NB4 (cell line): ENCODE results near the gene TEX54.
A peak's percentile ranks its signal among the peaks of the same experiment; 100 is the strongest.
"Not testable (repeated sequence)": the region's sequence is repeated elsewhere in the genome, so short reads cannot be mapped to it uniquely, and the experiment has no call there.

Experiments
- DNase-seq: peaks from one replicate; pipeline ENCODE4 v3.0.0; 2010; ENCODE audit warnings: low read depth
- H3K4me3 ChIP-seq: one replicate; pipeline ENCODE4 v1.5.1; 2011; ENCODE audit warnings: mild to moderate bottlenecking, low read depth, low read length, moderate library complexity
- MYC ChIP-seq: IDR thresholded peaks from 2 replicates; pipeline ENCODE4 v1.6.1; 2011; ENCODE audit warnings: low read depth, low read length
- POLR2A ChIP-seq: IDR thresholded peaks from 2 replicates; pipeline ENCODE4 v1.6.1; 2011; ENCODE audit warnings: mild to moderate bottlenecking; ENCODE audit not compliant: insufficient read length; ENCODE audit errors: extremely low read depth
- TF ChIP-seq, protein P1 (sequence below): IDR thresholded peaks from one replicate; pipeline ENCODE4 v1.5.1; 2012; ENCODE audit warnings: low read depth, low read length
- TF ChIP-seq, protein P2 (sequence below): IDR thresholded peaks from 2 replicates; pipeline ENCODE4 v1.6.1; 2011; ENCODE audit warnings: low read depth, low read length

The TEX54 gene

DNA sequence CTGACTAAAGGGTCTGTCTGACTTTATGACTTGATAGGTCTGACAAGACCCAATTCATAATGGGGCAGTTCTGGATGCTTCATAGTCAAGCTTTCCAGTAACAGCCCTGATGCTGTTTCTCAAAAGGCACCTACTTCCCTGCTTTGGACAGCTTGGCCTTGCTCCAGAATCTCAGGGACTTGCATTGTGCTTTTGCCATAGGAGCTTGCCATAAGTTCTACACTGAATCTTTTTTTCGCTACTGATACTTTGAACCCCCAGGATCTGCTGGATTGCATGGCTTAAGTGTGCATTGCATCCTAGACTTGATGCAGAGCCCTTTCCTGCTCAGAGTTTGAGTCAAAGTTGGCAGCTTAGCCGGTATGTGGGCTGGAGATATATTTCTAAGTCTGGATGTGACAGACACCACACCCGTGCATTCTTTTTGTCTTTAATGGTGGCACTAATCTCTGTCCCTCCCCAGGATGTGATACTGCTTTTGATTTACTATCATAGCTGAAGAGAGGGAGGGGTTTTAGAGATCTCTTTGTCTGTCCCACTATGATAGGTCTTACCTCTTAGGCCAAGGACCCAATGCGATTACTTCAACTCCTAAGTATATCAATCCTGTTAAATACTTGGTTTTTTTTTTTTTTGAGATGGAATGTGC, 31.2 kb upstream of the TEX54 start:
- no peak for DNase-seq
- TF ChIP-seq POLR2A (no peak), MYC (no peak)
- TF ChIP-seq, protein P1, sequence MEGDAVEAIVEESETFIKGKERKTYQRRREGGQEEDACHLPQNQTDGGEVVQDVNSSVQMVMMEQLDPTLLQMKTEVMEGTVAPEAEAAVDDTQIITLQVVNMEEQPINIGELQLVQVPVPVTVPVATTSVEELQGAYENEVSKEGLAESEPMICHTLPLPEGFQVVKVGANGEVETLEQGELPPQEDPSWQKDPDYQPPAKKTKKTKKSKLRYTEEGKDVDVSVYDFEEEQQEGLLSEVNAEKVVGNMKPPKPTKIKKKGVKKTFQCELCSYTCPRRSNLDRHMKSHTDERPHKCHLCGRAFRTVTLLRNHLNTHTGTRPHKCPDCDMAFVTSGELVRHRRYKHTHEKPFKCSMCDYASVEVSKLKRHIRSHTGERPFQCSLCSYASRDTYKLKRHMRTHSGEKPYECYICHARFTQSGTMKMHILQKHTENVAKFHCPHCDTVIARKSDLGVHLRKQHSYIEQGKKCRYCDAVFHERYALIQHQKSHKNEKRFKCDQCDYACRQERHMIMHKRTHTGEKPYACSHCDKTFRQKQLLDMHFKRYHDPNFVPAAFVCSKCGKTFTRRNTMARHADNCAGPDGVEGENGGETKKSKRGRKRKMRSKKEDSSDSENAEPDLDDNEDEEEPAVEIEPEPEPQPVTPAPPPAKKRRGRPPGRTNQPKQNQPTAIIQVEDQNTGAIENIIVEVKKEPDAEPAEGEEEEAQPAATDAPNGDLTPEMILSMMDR: no peak
- TF ChIP-seq, protein P2, sequence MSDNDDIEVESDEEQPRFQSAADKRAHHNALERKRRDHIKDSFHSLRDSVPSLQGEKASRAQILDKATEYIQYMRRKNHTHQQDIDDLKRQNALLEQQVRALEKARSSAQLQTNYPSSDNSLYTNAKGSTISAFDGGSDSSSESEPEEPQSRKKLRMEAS: no peak
- no peak overlapping the region for H3K4me3 ChIP-seq

DNA sequence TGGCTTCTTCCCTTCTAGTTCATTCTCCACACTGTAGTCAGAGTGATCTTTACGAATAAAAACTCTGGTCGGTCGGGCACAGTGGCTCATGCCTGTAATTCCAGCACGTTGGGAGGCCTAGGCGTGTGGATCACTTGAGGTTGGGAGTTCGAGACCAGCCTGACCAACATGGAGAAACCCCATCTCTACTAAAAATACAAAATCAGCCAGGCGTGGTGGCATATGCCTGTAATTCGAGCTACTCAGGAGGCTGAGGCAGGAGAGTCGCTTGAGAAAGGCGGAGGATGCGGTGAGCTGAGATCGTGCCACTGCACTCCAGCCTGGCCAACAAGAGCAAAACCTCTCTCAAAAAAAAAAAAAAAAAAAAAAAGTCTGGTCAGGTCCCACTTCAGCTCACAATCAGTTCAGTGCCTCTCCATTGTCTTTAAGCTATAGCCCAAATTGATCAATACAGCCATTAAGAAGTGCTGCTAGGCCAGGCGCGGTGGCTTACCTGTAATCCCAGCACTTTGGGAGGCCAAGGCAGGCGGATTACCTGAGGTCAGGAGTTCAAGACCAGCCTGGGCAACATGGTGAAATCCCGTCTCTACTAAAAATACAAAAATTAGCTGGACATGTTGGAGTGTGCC, 29.0 kb upstream of the TEX54 start:
- not testable (repeated sequence) for H3K4me3 ChIP-seq, DNase-seq

DNA sequence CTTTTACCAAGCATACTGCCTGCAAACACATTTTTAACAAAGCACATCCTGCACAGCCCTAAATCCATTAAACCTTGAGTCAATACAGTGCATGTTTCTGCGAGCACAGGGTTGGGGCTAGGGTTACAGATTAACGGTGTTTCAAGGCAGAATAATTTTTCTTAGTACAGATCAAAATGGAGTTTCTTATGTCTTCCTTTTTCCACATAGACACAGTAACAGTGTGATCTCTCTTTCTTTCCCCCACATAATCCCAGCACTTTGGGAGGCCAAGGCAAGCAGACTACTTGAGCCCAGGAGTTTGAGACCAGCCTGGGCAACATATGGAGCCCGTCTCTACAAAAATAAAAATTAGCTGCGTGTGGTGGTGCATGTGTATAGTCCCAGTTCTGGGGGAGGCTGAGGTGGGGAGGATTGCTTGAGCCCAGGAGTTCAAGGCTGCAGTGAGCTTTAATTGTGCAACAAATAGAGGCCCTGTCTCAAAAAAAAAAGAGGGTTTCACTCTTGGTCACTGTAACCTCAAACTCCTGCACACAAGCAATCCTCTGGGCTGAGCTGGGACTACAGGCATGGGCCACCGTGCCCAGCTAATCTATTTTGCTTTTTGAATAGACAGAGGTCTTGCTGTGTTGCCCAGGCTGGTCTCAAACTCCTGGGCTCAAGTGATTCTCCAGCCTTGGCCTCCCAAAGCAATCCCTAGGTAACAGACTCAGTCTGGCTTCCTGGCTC, 28.4 kb upstream of the TEX54 start:
- peak; percentile 58 for DNase-seq
- no peak overlapping the region for H3K4me3 ChIP-seq
- no peak for TF ChIP-seq MYC

DNA sequence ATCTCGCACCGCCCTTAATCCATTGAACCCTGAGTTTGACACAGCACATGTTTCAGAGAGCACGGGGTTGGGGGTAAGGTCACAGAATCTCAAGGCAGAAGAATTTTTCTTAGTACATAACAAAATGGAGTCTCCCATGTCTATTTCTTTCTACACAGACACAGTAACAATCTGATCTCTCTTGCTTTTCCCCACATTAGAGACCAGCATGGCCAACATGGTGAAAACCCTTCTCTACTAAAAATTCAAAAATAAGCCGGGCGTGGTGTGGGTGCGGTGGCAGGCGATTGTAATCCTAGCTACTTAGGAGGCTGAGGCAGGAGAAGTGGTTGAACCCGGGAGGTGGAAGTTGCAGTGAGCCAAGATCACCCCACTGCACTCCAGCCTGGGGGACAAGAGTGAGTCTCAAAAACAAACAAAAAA, 26.7 kb upstream of the TEX54 start:
- DNase-seq, H3K4me3 ChIP-seq: not testable (repeated sequence)

DNA sequence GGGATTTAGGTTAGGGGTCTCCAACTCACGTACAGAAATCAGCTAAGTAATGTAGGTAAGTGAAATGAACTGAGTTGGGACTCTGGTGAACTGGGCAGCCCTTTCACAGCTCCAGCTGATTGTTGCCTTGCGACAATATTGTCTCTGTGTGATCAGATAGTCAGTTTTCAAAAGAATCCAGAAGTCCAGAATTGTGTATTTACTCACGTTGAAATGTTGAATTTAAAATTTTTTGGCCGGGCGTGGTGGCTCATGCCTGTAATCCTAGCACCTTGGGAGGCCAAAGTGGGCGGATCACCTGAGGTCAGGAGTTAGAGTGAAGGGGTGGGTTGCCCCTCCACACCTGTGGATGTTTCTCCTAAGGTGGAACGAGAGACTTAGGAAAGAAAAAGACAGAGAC, 25.6 kb upstream of the TEX54 start:
- TF ChIP-seq MYC (no peak), POLR2A (no peak)
- TF ChIP-seq, protein P1: no peak
- TF ChIP-seq, protein P2: no peak
- H3K4me3 ChIP-seq: peak overlapping the region; percentile 88
- DNase-seq: no peak

DNA sequence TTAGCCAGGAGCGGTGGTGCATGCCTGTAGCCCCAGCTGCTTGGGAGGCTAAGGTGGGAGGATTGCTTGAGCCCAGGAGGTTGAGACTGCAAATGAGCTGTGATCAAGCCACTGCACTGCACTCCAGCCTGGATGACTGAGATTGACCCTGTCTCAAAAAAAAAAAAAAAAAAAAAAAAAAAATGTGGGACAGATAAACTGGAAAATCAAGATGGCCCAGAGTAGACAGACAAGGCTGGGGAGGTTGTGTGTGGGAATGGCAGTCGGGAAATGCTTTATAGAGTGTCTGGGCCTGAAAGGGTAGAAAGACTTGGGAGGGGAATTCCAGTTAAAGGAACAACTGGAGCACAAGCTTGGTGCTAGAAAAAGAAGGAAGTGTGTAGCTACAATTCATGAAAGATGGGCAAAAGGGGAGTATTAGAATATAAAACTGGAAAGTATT, 24.9 kb upstream of the TEX54 start:
- H3K4me3 ChIP-seq: peak overlapping the region; percentile 88
- TF ChIP-seq, protein P1: no peak
- TF ChIP-seq, protein P2: no peak
- TF ChIP-seq MYC (no peak), POLR2A (no peak)
- DNase-seq: no peak

DNA sequence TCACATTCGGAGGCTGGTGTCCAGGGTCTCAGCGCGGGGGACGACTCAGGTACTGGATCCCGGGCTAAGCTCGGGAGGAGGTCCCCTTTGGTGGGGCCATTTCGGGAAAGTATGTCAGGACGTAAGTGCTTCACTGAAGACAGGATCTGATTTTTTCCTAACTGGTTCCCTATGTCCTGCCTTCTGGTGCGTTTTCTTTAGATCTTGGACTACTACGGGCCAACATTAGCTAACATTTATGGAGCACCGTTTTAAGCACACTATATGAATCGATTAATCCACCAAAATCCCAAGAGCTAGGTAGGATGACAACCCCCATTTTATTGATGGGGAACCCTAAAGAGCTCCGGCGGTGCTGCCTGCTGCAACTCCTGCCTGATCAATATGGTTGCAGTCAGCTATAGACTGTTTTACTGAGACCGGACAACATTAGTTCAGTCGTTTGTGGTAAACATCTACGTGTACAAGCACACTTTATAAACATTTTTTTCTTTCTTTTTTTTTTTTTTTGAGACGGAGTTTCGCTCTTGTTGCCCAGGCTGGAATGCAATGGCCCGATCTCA, 23.8 kb upstream of the TEX54 start:
- H3K4me3 ChIP-seq: peak overlapping the region; percentile 88
- DNase-seq: peak; percentile 40
- no peak for TF ChIP-seq MYC
- no peak for TF ChIP-seq POLR2A
- TF ChIP-seq, protein P2: no peak
- TF ChIP-seq, protein P1: no peak
